Psoas muscle (tissue), 8 donors: ENCODE measurements around the gene ABCC1. TPM values are rescaled to one million over a fixed set of nuclear protein-coding genes. Genes with fewer than 3 reads are reported as not detected.

Experiments used
- ATAC-seq, 4 donors: fragments of 200-7000 bp; cut with Tn5 transposase; one replicate each; pipeline ENCODE4 v1.9.1; 2020; ENCODE audit warnings: moderate library complexity in 3 of 4, mild to moderate bottlenecking in 2 of 4
- DNase-seq, 2 donors: peaks; one replicate each; pipeline ENCODE4 v3.0.0-alpha.2; 2020
- H3K27ac ChIP-seq: fragments of 200-600 bp; one replicate; pipeline ENCODE4 v1.8.0; 2022
- H3K27me3 ChIP-seq, 3 donors: fragments of 200-600 bp in 1 of 3; one replicate each; pipeline versions ENCODE4 v1.6.1 to v1.8.0; 2013 to 2022; ENCODE audit warnings: low read length in 2 of 3, mild to moderate bottlenecking in 2 of 3, moderate library complexity in 1 of 3; ENCODE audit not compliant: insufficient read depth in 3 of 3
- H3K36me3 ChIP-seq, 2 donors: fragments of 200-600 bp in 1 of 2; one replicate each; pipeline versions ENCODE4 v1.6.1 to v1.8.0; 2013 to 2022; ENCODE audit warnings: low read depth in 1 of 2, mild to moderate bottlenecking in 1 of 2, moderate library complexity in 1 of 2; ENCODE audit not compliant: insufficient read depth in 1 of 2
- H3K4me1 ChIP-seq: fragments of 200-600 bp; one replicate; pipeline ENCODE4 v1.8.0; 2022
- H3K4me3 ChIP-seq: fragments of 200-600 bp; one replicate; pipeline ENCODE4 v1.8.0; 2022; ENCODE audit warnings: mild to moderate bottlenecking
- H3K9me3 ChIP-seq: fragments of 200-600 bp; one replicate; pipeline ENCODE4 v1.8.0; 2022
- WGBS, 3 donors: extraction: QIAGEN DNeasy Blood & Tissue Kit; methylation state at CpG; one replicate each; pipeline versions ENCODE4 v1.1.6 to v1.1.7; 2013; 5-methylcytosine and 5-hydroxymethylcytosine counted together
- intact Hi-C, 2 donors: fragments of 100-400 bp; cut with DNase I; formaldehyde crosslinking; loops; one replicate each; pipeline versions ENCODE4 v1.11.0 to v1.14.2; 2022
- polyA plus RNA-seq, 3 donors: library from polyadenylated mRNA; stranded (reverse); fragments of 200-250 nt; gene quantifications; one replicate each; pipeline ENCODE4 v1.2.3, GENCODE V29; 2013
- total RNA-seq, 4 donors: library from RNA; stranded (reverse); fragmentation: NEBNext Ultra II Directional in 2 of 4; extraction: Animal tissue kit (Norgen Biotek cat#: 25700) in 2 of 4; gene quantifications; one replicate each; pipeline versions ENCODE4 v1.2.1 to v1.2.4, GENCODE V29; 2021 to 2023
- TF ChIP-seq, protein P1 (sequence below): fragments of 200-600 bp; IDR thresholded peaks from one replicate; pipeline ENCODE4 v1.8.0; 2022; ENCODE audit warnings: antibody characterized with exemption
- donor health status: healthy with polysubstance abuse.
- donor health status: DM: no; HTN: no; CAD: no; lungs with moderate emphysema.
- donor health status: Bipolar disorder and iron deficiency.
- donor health status: healthy.
- donor health status: DM: yes; HTN: yes; CAD: no.
- donor health status: DM: no; HTN: no; CAD: no.
- donor health status: DM: no; HTN: no; CAD: no.
- donor health status: DM: yes; HTN: yes; CAD: no.

ABCC1 gene
- total and polyA plus RNA-seq, 7 donors = 7.4 to 36.5 (median 20.5) TPM

DNA sequence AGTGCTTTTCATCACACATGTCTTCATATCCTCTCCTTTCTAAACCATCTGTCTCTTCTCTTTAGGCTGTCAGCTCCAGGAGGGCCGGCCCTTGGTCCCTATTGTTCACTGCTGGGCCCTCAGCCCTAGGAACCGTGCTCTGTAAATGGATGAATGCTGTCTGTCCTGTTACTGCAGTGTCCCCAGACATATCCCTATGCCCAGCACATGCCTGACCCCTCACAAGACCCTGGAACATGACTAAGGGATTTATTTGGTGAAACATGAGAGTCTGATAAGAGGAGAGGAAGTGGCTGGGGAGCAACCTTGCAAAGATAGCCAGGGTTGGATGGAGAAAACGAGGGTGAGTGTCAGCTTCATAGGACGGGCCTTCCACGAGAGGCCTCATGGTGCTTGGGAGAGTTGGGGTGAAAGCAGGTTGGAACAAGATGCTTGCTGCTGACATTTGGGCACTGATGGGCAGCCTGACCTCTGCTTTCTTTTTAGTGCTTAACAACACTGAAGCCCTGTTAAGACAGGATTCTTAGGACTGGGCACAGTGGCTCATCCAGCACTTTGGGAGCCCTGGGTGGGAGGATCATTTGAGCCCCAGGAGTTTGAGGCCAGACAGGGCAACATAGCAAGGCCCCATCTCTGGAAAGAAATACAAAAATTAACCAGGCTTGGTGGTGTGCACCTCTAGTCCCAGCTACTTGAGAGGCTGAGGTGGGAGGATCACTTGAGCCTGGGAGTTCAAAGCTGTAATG is 39.0 kb downstream of the ABCC1 start:
- no peaks in the 10 kb centered on the region for H3K36me3 ChIP-seq
- DNase-seq (peak in 1 of 2 donors; percentile 37), ATAC-seq (peak; percentile 35 to 60 (median 40))
- WGBS, 3 donors = 35 to 56% (median 38%) methylated on average over 5 of the region's 5 CpGs
- H3K27me3 ChIP-seq = no peaks in the 10 kb centered on the region
- TF ChIP-seq, protein P1, sequence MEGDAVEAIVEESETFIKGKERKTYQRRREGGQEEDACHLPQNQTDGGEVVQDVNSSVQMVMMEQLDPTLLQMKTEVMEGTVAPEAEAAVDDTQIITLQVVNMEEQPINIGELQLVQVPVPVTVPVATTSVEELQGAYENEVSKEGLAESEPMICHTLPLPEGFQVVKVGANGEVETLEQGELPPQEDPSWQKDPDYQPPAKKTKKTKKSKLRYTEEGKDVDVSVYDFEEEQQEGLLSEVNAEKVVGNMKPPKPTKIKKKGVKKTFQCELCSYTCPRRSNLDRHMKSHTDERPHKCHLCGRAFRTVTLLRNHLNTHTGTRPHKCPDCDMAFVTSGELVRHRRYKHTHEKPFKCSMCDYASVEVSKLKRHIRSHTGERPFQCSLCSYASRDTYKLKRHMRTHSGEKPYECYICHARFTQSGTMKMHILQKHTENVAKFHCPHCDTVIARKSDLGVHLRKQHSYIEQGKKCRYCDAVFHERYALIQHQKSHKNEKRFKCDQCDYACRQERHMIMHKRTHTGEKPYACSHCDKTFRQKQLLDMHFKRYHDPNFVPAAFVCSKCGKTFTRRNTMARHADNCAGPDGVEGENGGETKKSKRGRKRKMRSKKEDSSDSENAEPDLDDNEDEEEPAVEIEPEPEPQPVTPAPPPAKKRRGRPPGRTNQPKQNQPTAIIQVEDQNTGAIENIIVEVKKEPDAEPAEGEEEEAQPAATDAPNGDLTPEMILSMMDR = no peak
- intact Hi-C loops = no loop called here
- peaks cover 44% of the 10 kb centered on the region for H3K4me1 ChIP-seq
- peak overlapping the region; percentile 74 for H3K27ac ChIP-seq
- H3K9me3 ChIP-seq = no peaks in the 10 kb centered on the region
- no peak overlapping the region for H3K4me3 ChIP-seq

DNA sequence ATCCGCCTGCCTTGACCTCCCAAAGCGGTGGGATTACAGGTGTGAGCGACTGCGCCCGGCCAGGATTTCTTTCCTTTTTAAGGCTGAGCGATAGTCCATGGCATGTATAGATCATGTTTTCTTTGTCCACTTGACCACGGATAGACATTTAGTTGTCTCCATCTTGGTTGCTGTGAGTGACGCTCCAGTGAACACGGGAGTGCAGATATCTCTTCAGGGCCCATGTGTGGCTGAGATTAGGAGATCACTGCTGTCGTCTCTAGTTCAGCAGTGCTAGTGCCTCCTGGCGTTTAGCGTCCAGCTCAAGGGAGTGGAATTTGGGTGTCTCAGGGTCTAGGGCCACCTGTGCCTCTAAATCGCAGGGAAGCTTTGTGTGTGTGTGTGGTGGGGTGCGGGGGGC is 41.5 kb downstream of the ABCC1 start:
- 85 to 95% (median 94%) methylated on average over 14 of the region's 14 CpGs for WGBS, 3 donors
- DNase-seq (peak in 1 of 2 donors; percentile 27), ATAC-seq (no peak)
- no peaks in the 10 kb centered on the region for H3K9me3 ChIP-seq
- intact Hi-C loops = no loop called here
- TF ChIP-seq, protein P1 = no peak
- peaks cover 51% of the 10 kb centered on the region for H3K4me1 ChIP-seq
- no peaks in the 10 kb centered on the region for H3K36me3 ChIP-seq
- no peak overlapping the region for H3K4me3 ChIP-seq
- H3K27me3 ChIP-seq = no peaks in the 10 kb centered on the region
- H3K27ac ChIP-seq = no peak overlapping the region

DNA sequence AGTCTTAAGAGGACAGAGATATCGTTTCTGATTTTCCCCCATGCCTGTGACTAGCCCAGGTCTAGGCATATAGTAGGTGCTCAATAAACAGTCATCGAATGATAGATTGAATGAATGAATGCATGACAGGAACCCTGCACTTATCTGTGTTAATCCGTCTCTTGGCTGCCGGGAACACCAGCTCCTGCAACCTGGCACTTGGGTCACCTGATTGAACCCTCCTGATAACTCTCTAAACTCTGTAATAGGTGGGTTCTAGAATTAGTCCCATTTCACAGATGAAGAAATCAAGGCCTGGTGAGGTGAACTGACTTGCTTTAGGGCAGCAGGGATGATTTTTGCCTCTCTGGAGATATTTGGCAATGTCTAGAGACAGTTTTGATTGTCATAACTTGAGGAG is 43.7 kb downstream of the ABCC1 start:
- intact Hi-C loops = no loop called here
- TF ChIP-seq, protein P1 = no peak
- Histone ChIP-seq H3K4me1 (peaks cover 59% of the 10 kb centered on the region), H3K9me3 (no peaks in the 10 kb centered on the region), H3K36me3 (no peaks in the 10 kb centered on the region), H3K27ac (no peak overlapping the region), H3K27me3 (no peaks in the 10 kb centered on the region), H3K4me3 (no peak overlapping the region)
- ATAC-seq (no peak), DNase-seq (no peak)
- 93 to 96% (median 95%) methylated on average over 4 of the region's 4 CpGs for WGBS, 3 donors

DNA sequence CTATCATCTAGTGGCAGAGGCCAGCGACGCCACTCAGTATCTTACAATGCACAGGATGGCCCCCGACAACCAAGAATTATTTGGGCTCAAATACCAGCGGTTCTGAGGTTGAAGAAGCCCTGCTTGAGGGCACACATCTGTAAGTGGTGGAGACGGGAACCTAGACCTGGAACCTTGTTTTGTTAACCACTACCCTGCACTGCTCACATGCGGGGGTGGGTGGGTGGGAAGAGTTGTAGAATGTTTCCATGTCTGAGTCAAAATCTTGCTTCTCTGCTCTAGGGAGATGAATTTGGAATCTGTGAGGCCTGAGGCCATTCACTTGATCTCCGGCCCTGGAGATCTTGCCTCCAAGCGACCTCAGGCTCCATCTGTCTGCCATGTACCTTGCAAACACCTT is 44.1 kb downstream of the ABCC1 start:
- 86 to 95% (median 91%) methylated on average over 8 of the region's 8 CpGs for WGBS, 3 donors
- no peak overlapping the region for H3K4me3 ChIP-seq
- intact Hi-C loops = no loop called here
- peaks cover 59% of the 10 kb centered on the region for H3K4me1 ChIP-seq
- H3K9me3 ChIP-seq = no peaks in the 10 kb centered on the region
- H3K27me3 ChIP-seq = no peaks in the 10 kb centered on the region
- H3K27ac ChIP-seq = peak overlapping the region; percentile 50
- ATAC-seq (no peak), DNase-seq (peak in 1 of 2 donors; percentile 3)
- no peaks in the 10 kb centered on the region for H3K36me3 ChIP-seq
- TF ChIP-seq, protein P1 = no peak
